Endodermal cell (in vitro differentiated cells): ENCODE data around the gene LAMB1. TPM values are rescaled to one million over a fixed set of nuclear protein-coding genes. Genes with fewer than 3 reads are reported as not detected.
"Not testable (repeated sequence)": the region's sequence is repeated elsewhere in the genome, so short reads cannot be mapped to it uniquely, and the experiment has no call there.

Experiments
- DNase-seq: peaks from one replicate; pipeline ENCODE4 v3.0.0-alpha.2; 2017
- H3K27ac ChIP-seq: 2 replicates; pipeline ENCODE4 v1.5.1; 2013; ENCODE audit warnings: mild to moderate bottlenecking, low read depth, low read length, moderate library complexity
- H3K27me3 ChIP-seq: 2 replicates; pipeline ENCODE4 v1.6.1; 2013; ENCODE audit warnings: mild to moderate bottlenecking, low read length, moderate library complexity; ENCODE audit not compliant: insufficient read depth, control insufficient read depth, poor library complexity, severe bottlenecking
- H3K36me3 ChIP-seq: 2 replicates; pipeline ENCODE4 v1.7.0; 2013; ENCODE audit warnings: mild to moderate bottlenecking, low read length, moderate library complexity; ENCODE audit not compliant: control insufficient read depth, insufficient read depth
- H3K4me1 ChIP-seq: one replicate; pipeline ENCODE4 v1.7.0; 2013; ENCODE audit warnings: low read length; ENCODE audit not compliant: control insufficient read depth, insufficient read depth
- H3K4me3 ChIP-seq: 2 replicates; pipeline ENCODE4 v1.5.1; 2013; ENCODE audit warnings: mild to moderate bottlenecking, low read length, moderate library complexity
- H3K9ac ChIP-seq: 2 replicates; pipeline ENCODE4 v1.6.1; 2013; ENCODE audit warnings: mild to moderate bottlenecking, low read length, moderate library complexity; ENCODE audit not compliant: poor library complexity, severe bottlenecking; ENCODE audit errors: extremely low read depth
- H3K9me3 ChIP-seq: 2 replicates; pipeline ENCODE4 v1.6.1; 2013; ENCODE audit warnings: mild to moderate bottlenecking, low read length, moderate library complexity; ENCODE audit not compliant: control insufficient read depth
- H3K27ac Mint-ChIP-seq: 2 replicates; pipeline ENCODE4 v1.8.0; 2020; ENCODE audit warnings: mixed read lengths
- H3K27me3 Mint-ChIP-seq: 2 replicates; pipeline ENCODE4 v1.8.0; 2021; ENCODE audit warnings: mild to moderate bottlenecking, mixed read lengths; ENCODE audit not compliant: insufficient read depth
- H3K36me3 Mint-ChIP-seq: 2 replicates; pipeline ENCODE4 v1.8.0; 2020; ENCODE audit warnings: low read depth, mixed read lengths
- H3K4me1 Mint-ChIP-seq: 2 replicates; pipeline ENCODE4 v1.8.0; 2020; ENCODE audit warnings: mixed read lengths
- H3K4me3 Mint-ChIP-seq: 2 replicates; pipeline ENCODE4 v1.8.0; 2020; ENCODE audit warnings: mild to moderate bottlenecking, moderate library complexity, mixed read lengths
- H3K9me3 Mint-ChIP-seq: 2 replicates; pipeline ENCODE4 v1.8.0; 2020; ENCODE audit warnings: mild to moderate bottlenecking, mixed read lengths
- CTCF ChIP-seq: fragments of 200-600 bp; sonication (generic); conservative IDR thresholded peaks from 2 replicates; pipeline ENCODE4 v1.5.0; 2021; ENCODE audit warnings: antibody characterized with exemption, mild to moderate bottlenecking
- WGBS, 2 experiments: methylation state at CpG; one replicate each; pipeline versions ENCODE4 v1.1.5 to v1.1.7; 2013; ENCODE audit warnings: missing lambda C conversion rate in 2 of 2, mixed read lengths in 1 of 2; ENCODE audit not compliant: insufficient coverage in 1 of 2, insufficient read length in 1 of 2; 5-methylcytosine and 5-hydroxymethylcytosine counted together
- total RNA-seq, 2 donors: library from RNA; stranded (reverse); fragmentation: NEBNext Ultra II Directional in 1 of 2; extraction: Animal tissue kit (Norgen Biotek cat#: 25700) in 1 of 2; gene quantifications; 2 replicates in 1 of 2; 3 replicates in 1 of 2; pipeline ENCODE4 v1.2.1, GENCODE V29; 2021

Gene LAMB1
- total RNA-seq, 2 donors from 2014 or later: 192 to 209 TPM

GRCh38 chr7:107959527-107959898, 43.4 kb downstream of the LAMB1 start:
- no peak overlapping the region for H3K9ac ChIP-seq
- 80 to 92% methylated on average over 10 of the region's 10 CpGs for WGBS, 2 experiments
- H3K4me3 ChIP-seq: no peak overlapping the region
- H3K4me1 ChIP-seq: no peaks in the 10 kb centered on the region
- no peak overlapping the region for H3K4me3 Mint-ChIP-seq
- peaks cover 7% of the 10 kb centered on the region for H3K4me1 Mint-ChIP-seq
- no peaks in the 10 kb centered on the region for H3K27me3 ChIP-seq
- H3K27ac Mint-ChIP-seq: no peak overlapping the region
- peaks cover 85% of the 10 kb centered on the region for H3K36me3 Mint-ChIP-seq
- no peak for DNase-seq
- H3K27me3 Mint-ChIP-seq: no peaks in the 10 kb centered on the region
- no peaks in the 10 kb centered on the region for H3K9me3 Mint-ChIP-seq
- peaks cover 96% of the 10 kb centered on the region for H3K36me3 ChIP-seq
- no peak overlapping the region for H3K27ac ChIP-seq
- TF ChIP-seq CTCF: no peak
- no peaks in the 10 kb centered on the region for H3K9me3 ChIP-seq

DNA sequence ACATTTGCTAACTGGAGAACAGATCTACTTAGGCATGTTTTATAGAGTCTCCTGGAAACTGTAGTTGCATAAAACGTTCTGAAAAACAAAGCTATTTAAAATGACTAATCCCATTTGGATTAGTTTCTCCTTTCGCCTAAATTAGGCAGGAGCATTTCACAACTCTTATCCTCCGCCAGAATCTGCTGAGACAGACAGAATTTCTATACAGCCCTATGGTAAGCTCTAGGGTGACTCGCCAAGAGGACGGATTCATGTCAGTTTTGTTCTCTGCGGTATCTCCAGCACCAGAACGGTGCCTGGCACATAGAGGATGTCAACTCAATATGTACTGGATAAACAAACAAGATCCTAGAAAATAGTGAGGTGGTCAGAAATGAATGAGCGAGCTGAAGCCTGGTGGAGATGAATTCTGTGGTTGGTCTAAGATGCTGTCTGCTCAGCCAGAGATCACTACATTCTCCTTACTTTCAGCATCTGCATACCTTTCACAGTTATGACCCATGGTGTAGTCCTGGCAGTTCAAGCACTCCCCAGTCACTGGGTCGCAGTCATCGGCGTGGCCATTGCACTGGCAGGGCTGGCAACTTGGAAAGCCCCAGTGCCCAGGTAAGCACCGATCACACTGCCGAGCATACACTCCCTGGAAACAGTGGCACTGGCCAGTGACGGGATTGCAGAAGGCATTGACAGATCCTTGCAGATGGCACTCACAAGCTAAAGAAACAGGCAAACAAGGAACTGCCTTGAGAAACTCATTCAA, 44.0 kb downstream of the LAMB1 start:
- WGBS, 2 experiments: 94 to 96% methylated on average over 12 to 13 of the region's 14 CpGs
- H3K27me3 Mint-ChIP-seq: no peaks in the 10 kb centered on the region
- Histone ChIP-seq H3K9ac (no peak overlapping the region), H3K4me3 (no peak overlapping the region), H3K27ac (no peak overlapping the region), H3K36me3 (peaks cover 92% of the 10 kb centered on the region), H3K27me3 (no peaks in the 10 kb centered on the region), H3K4me1 (no peaks in the 10 kb centered on the region), H3K9me3 (no peaks in the 10 kb centered on the region)
- no peak for DNase-seq
- H3K4me1 Mint-ChIP-seq: peaks cover 7% of the 10 kb centered on the region
- no peak for TF ChIP-seq CTCF
- no peak overlapping the region for H3K27ac Mint-ChIP-seq
- H3K36me3 Mint-ChIP-seq: peaks cover 83% of the 10 kb centered on the region
- H3K9me3 Mint-ChIP-seq: no peaks in the 10 kb centered on the region
- no peak overlapping the region for H3K4me3 Mint-ChIP-seq

- Histone ChIP-seq H3K9me3 (no peaks in the 10 kb centered on the region), H3K4me1 (no peaks in the 10 kb centered on the region), H3K36me3 (peaks cover 93% of the 10 kb centered on the region), H3K27me3 (no peaks in the 10 kb centered on the region), H3K27ac (no peak overlapping the region), H3K4me3 (no peak overlapping the region), H3K9ac (no peak overlapping the region)
- TF ChIP-seq CTCF: no peak
- Mint-ChIP-seq H3K27ac (no peak overlapping the region), H3K36me3 (peaks cover 84% of the 10 kb centered on the region), H3K27me3 (no peaks in the 10 kb centered on the region), H3K4me3 (no peak overlapping the region), H3K4me1 (peaks cover 21% of the 10 kb centered on the region), H3K9me3 (no peaks in the 10 kb centered on the region)
- DNase-seq: no peak
- whole genome bisulfite sequencing, 2 experiments: 95 to 97% methylated on average over 2 of the region's 2 CpGs
These were observed 45.5 kb downstream of the LAMB1 start for GRCh38 chr7:107957436-107957835.

GRCh38 chr7:107956950-107957349, 46.0 kb downstream of the LAMB1 start:
- H3K27me3 Mint-ChIP-seq, H3K9me3 ChIP-seq, H3K4me3 ChIP-seq, H3K27me3 ChIP-seq, H3K27ac ChIP-seq, H3K9me3 Mint-ChIP-seq, H3K9ac ChIP-seq, H3K4me1 ChIP-seq, H3K27ac Mint-ChIP-seq, DNase-seq, H3K4me3 Mint-ChIP-seq: not testable (repeated sequence)
- peaks cover 86% of the 10 kb centered on the region for H3K36me3 Mint-ChIP-seq
- WGBS, 2 experiments: 96% methylated on average over 4 of the region's 4 CpGs; no CpG with 5 or more reads in 1 of the 2 experiments
- H3K4me1 Mint-ChIP-seq: peaks cover 25% of the 10 kb centered on the region
- H3K36me3 ChIP-seq: peaks cover 94% of the 10 kb centered on the region
